GM23248 (cell line): ENCODE results near the gene C17orf114.

Source experiments
- EZH2 ChIP-seq: fragments of 200-600 bp; sonication (generic); IDR thresholded peaks from 2 replicates; pipeline ENCODE4 v1.6.1; 2018; ENCODE audit warnings: antibody characterized with exemption, mild to moderate bottlenecking; ENCODE audit not compliant: insufficient read depth, poor library complexity, severe bottlenecking
- EZH2phosphoT487 ChIP-seq: fragments of 200-600 bp; sonication (generic); IDR thresholded peaks from 2 replicates; pipeline ENCODE4 v1.6.1; 2018; ENCODE audit warnings: antibody characterized with exemption, moderate library complexity, mild to moderate bottlenecking, low read depth; ENCODE audit not compliant: insufficient read depth

DNA sequence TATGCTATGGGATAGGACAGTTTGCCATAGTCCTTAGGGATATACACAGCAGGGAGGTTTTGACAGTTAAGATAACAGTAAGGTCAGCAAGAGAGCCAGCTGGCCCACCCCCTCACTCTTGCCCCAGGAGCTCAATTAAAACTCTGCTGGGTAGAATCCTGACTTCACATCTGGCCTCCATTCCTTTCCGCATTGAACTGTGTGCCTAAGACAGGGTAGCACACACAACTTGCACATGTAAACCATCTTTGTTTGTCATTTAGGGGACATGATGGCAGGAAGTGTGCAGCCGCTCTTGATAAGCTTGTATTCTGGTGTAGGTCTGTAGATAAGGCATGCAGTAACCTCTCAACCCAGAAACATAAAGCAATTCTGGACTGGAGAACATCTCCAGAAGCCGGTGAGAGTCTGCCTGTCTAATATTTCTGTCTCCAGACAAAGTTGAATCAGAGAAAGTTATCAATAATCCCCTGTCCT, 36.2 kb upstream of the C17orf114 start:
- TF ChIP-seq EZH2phosphoT487 (no peak), EZH2 (no peak)
